Measurements from ENCODE around the gene CDADC1. TPM values are rescaled to one million over a fixed set of nuclear protein-coding genes. Genes with fewer than 3 reads are reported as not detected.

Gene CDADC1
- polyA plus RNA-seq, 3 donors: 3.5 to 6.4 (median 5.2) TPM

GRCh38 chr13:49221590-49221965, 26.1 kb upstream of the CDADC1 start:
- Histone ChIP-seq H3K36me3 (replicated peaks in 1 of 2; ENCODE audit: control insufficient read depth in 1 of 2, insufficient read depth in 2 of 2, low read length in 2 of 2) (no peaks in the 10 kb centered on the region), H3K4me3 (replicated peaks in 1 of 3; ENCODE audit: low read depth in 2 of 3, low read length in 3 of 3) (no peak overlapping the region), H3K4me1 (ENCODE audit: control insufficient read depth in 1 of 2, insufficient read depth in 2 of 2, low read length in 2 of 2) (peaks cover 24 to 27% of the 10 kb centered on the region in 2 donors), H4K20me1 (ENCODE audit: insufficient read depth, low read length) (no peaks in the 10 kb centered on the region), H3K79me2 (ENCODE audit: insufficient read depth, low read length) (no peaks in the 10 kb centered on the region), H3K27me3 (ENCODE audit: control insufficient read depth in 2 of 2, insufficient read depth in 2 of 2, low read length in 2 of 2) (peaks cover 27 to 39% of the 10 kb centered on the region in 2 donors), H3K27ac (ENCODE audit: low read depth in 1 of 2, low read length in 2 of 2) (no peak overlapping the region), H3K9me3 (replicated peaks in 1 of 2; ENCODE audit: control insufficient read depth in 1 of 2, insufficient read depth in 1 of 2, low read length in 2 of 2) (peaks cover 0 to 7% of the 10 kb centered on the region in 2 donors), H3K4me2 (replicated peaks; ENCODE audit: extremely low read depth, low read length, poor library complexity, severe bottlenecking) (no peak overlapping the region), H3K9ac (ENCODE audit: insufficient read depth, low read length, poor library complexity, severe bottlenecking) (no peak overlapping the region), H2AFZ (ENCODE audit: insufficient read depth, low read depth, low read length, poor library complexity, severe bottlenecking) (no peak overlapping the region)
- H3K27me3 Mint-ChIP-seq (ENCODE audit: low read depth in 3 of 3): peaks cover 35 to 49% (median 40%) of the 10 kb centered on the region in 3 donors
- WGBS (ENCODE audit: insufficient coverage): 84% methylated on average over 3 of the region's 4 CpGs
- no peak for TF ChIP-seq CTCF (IDR thresholded peaks at IDR 0.05)
- intact Hi-C loops (cut with micrococcal nuclease): loop anchor here in 1 of 2 donors (10.0 kb wide), 1 partner anchor 63 kb away; no protein-coding TSS in a partner anchor
- H3K9me3 Mint-ChIP-seq: peaks cover 0 to 26% (median 12%) of the 10 kb centered on the region in 7 donors
- peak overlapping the region; percentile 74 to 85 for H3K4me3 Mint-ChIP-seq
- no peak for DNase-seq
- H3K27ac Mint-ChIP-seq: no peak overlapping the region
- H3K4me1 Mint-ChIP-seq: peaks cover 37% of the 10 kb centered on the region
- peaks cover 15 to 17% of the 10 kb centered on the region in 2 donors for H3K36me3 Mint-ChIP-seq

GRCh38 chr13:49225223-49226042, 22.3 kb upstream of the CDADC1 start:
- H3K27me3 Mint-ChIP-seq (ENCODE audit: low read depth in 3 of 3): peaks cover 15 to 24% (median 18%) of the 10 kb centered on the region in 3 donors
- Histone ChIP-seq H3K9me3 (replicated peaks in 1 of 2; ENCODE audit: control insufficient read depth in 1 of 2, insufficient read depth in 1 of 2, low read length in 2 of 2) (peaks cover 0 to 7% of the 10 kb centered on the region in 2 donors), H3K27me3 (ENCODE audit: control insufficient read depth in 2 of 2, insufficient read depth in 2 of 2, low read length in 2 of 2) (peaks cover 18 to 19% of the 10 kb centered on the region in 2 donors), H2AFZ (ENCODE audit: insufficient read depth, low read depth, low read length, poor library complexity, severe bottlenecking) (no peak overlapping the region), H3K4me2 (replicated peaks; ENCODE audit: extremely low read depth, low read length, poor library complexity, severe bottlenecking) (no peak overlapping the region), H3K36me3 (replicated peaks in 1 of 2; ENCODE audit: control insufficient read depth in 1 of 2, insufficient read depth in 2 of 2, low read length in 2 of 2) (no peaks in the 10 kb centered on the region), H3K27ac (ENCODE audit: low read depth in 1 of 2, low read length in 2 of 2) (no peak overlapping the region), H3K9ac (ENCODE audit: insufficient read depth, low read length, poor library complexity, severe bottlenecking) (no peak overlapping the region), H4K20me1 (ENCODE audit: insufficient read depth, low read length) (no peaks in the 10 kb centered on the region), H3K4me3 (replicated peaks in 1 of 3; ENCODE audit: low read depth in 2 of 3, low read length in 3 of 3) (no peak overlapping the region), H3K79me2 (ENCODE audit: insufficient read depth, low read length) (no peaks in the 10 kb centered on the region), H3K4me1 (ENCODE audit: control insufficient read depth in 1 of 2, insufficient read depth in 2 of 2, low read length in 2 of 2) (peaks cover 14 to 19% of the 10 kb centered on the region in 2 donors)
- TF ChIP-seq CTCF (IDR thresholded peaks at IDR 0.05): no peak
- peak in 2 of 3 donors; percentile 58 to 75 for DNase-seq
- H3K4me1 Mint-ChIP-seq: peaks cover 33% of the 10 kb centered on the region
- H3K9me3 Mint-ChIP-seq: peaks cover 0 to 14% (median 7%) of the 10 kb centered on the region in 7 donors
- intact Hi-C loops (cut with micrococcal nuclease): loop anchor here in 1 of 2 donors (10.0 kb wide), 1 partner anchor 59 kb away; no protein-coding TSS in a partner anchor
- WGBS (ENCODE audit: insufficient coverage): no CpG with 5 or more reads among the region's 5 CpGs
- peaks cover 9 to 10% of the 10 kb centered on the region in 2 donors for H3K36me3 Mint-ChIP-seq
- H3K4me3 Mint-ChIP-seq: no peak overlapping the region
- no peak overlapping the region for H3K27ac Mint-ChIP-seq
